Fibroblast of mammary gland (primary cell): ENCODE data around the gene GLRX3.

Source experiments
- DNase-seq: peaks from one replicate; pipeline ENCODE4 v3.0.0-alpha.2; 2010; ENCODE audit warnings: low read depth
- H3K4me3 ChIP-seq: 2 replicates; pipeline ENCODE4 v1.5.1; 2011; ENCODE audit warnings: low read depth, mild to moderate bottlenecking, low read length, moderate library complexity; ENCODE audit not compliant: control insufficient read depth
- CTCF ChIP-seq: conservative IDR thresholded peaks from 2 replicates; pipeline ENCODE4 v1.5.1; 2011; ENCODE audit warnings: low read depth, low read length, inconsistent platforms; ENCODE audit not compliant: control insufficient read depth, insufficient read depth

Gene GLRX3

DNA sequence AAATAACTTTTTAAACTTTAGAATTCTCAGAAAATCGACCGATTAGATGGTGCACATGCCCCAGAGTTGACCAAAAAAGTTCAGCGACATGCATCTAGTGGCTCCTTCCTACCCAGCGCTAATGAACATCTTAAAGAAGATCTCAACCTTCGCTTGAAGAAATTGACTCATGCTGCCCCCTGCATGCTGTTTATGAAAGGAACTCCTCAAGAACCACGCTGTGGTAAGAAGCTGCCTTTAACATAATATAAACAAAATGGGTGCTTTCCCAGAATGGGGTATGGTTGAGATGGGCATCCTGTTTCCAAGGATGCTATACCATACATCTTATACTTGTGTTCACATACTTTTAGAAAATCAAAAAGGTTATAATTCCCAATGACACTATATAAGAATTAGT, 24.6 kb downstream of the GLRX3 start:
- H3K4me3 ChIP-seq = no peak overlapping the region
- peak; percentile 6 for TF ChIP-seq CTCF
- peak; percentile 6 for DNase-seq

- TF ChIP-seq CTCF = no peak
- no peak for DNase-seq
- H3K4me3 ChIP-seq = no peak overlapping the region
Measured at GRCh38 chr10:130161331-130161730, 25.1 kb downstream of the GLRX3 start.

DNA sequence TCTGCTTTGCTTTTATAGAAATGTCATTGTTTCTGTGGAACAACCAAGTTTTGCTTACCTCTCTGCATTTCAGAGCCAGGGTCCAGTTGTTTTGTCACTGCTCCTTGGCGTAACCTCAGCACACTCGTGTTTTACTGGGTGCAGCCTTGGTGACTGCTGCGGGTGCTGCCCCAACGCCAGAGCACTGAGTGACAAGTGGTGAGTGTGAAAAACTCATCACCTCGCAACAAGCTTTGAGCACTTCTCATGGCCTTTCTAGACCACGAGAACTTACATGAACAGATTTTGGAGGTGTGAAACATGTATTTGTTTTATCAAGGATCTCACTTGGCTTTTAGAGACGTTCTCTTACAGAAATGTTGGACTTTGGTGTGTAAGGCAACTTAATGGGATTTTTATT, 31.0 kb downstream of the GLRX3 start:
- TF ChIP-seq CTCF = no peak
- H3K4me3 ChIP-seq = no peak overlapping the region
- DNase-seq = no peak

DNA sequence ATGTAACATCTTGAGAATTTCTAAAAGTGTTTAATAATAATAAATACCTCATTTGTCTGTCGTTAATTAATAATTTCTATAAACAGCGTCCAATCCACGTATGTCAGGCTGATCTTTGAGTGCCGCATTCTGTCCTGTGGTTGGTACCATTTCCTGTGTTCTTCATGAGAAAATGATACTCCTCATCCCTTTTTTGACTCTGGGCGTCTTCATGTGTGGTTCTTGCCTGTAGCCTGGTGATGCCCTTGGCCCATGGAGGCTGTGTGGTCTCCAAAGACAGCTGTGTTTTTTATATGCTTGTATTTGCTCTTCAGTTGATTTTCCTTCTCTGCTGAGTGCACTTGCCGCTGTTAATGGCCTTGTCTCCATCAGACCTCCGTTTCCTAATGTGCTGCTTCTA, 31.5 kb downstream of the GLRX3 start:
- H3K4me3 ChIP-seq = no peak overlapping the region
- no peak for TF ChIP-seq CTCF
- no peak for DNase-seq

DNA sequence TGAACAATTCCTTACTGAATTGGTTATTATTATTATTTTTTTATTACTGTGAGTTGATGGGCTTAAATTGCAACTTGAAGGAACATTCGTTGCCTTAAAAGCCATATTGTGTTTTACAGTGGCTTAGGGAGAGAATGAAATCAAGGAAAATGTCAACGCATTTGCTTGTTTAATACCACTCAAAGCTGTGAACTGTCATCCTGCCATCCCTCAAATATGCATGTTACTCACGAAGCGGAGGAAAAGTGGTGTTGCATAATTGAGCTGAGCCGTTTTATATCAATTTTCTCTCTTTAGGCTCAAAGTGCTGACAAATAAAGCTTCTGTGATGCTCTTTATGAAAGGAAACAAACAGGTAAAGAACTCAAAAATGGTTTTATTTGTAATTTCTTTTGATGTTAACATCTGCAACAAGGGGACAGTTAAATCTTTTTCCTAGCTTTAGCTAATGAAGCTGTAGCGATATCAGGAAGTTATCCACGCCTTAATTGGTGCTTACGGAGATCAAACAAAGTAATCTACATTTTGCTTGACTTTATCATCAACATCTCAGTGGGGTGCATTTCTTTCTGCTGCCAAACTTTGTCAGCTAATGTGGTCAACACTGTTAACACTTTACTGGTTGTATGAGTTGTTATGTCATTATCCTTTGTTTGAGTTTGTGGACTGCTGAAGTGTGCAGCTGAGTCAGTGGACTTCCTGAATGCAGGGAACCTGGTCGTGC, 33.1 kb downstream of the GLRX3 start:
- no peak overlapping the region for H3K4me3 ChIP-seq
- no peak for TF ChIP-seq CTCF
- no peak for DNase-seq

- H3K4me3 ChIP-seq = no peak overlapping the region
- DNase-seq = no peak
- no peak for TF ChIP-seq CTCF
Measured at GRCh38 chr10:130171196-130171595, 35.0 kb downstream of the GLRX3 start.

- DNase-seq = no peak
- H3K4me3 ChIP-seq = no peak overlapping the region
- TF ChIP-seq CTCF = no peak
Measured at GRCh38 chr10:130174328-130174727, 38.1 kb downstream of the GLRX3 start.
